Endothelial cell of umbilical vein (primary cell): Measurements from ENCODE around the gene CDK5. TPM values are rescaled to one million over a fixed set of nuclear protein-coding genes. Genes with fewer than 3 reads are reported as not detected.

ENCODE experiments used
- BruUV-seq: library from RNA; stranded (reverse); fragments of 400-500 nt; replicated peaks from 2 replicates; lab custom pipeline; 2021; lab: Mats Ljungman, UMichigan
- CTCF ChIA-PET: fragments of 300-600, 350-600 bp; sonication (Branson Sonifier 250); formaldehyde crosslinking; loops from one replicate; lab custom pipeline; 2021; ENCODE audit warnings: antibody characterized with exemption, inconsistent platforms; lab: Charles Lee
- POLR2A ChIA-PET: fragments of 300-600, 350-600 bp; sonication (Branson Sonifier 250); formaldehyde crosslinking; loops from one replicate; lab custom pipeline; 2021; ENCODE audit warnings: antibody characterized with exemption, inconsistent platforms; lab: Charles Lee
- DNase-seq: peaks from one replicate; pipeline ENCODE4 v3.0.0-alpha.2; 2011; ENCODE audit warnings: low read depth, low spot score
- FAIRE-seq: peaks from 2 replicates; lab custom pipeline; 2011; peaks lifted over from hg19 to GRCh38; lab: Jason Lieb, UNC
- H2AFZ ChIP-seq: 2 replicates; pipeline ENCODE4 v1.6.0; 2012; ENCODE audit warnings: low read depth, low read length, control low read depth, inconsistent platforms
- H3K27ac ChIP-seq: 2 replicates; pipeline ENCODE4 v1.5.1; 2011; ENCODE audit warnings: low read depth, mild to moderate bottlenecking, control low read depth, low read length, moderate library complexity; ENCODE audit not compliant: insufficient read depth
- H3K27me3 ChIP-seq, 2 experiments: 2 replicates each; pipeline versions ENCODE4 v1.6.0 to v1.6.1; 2011; ENCODE audit warnings: low read length in 2 of 2, mixed read lengths in 1 of 2; ENCODE audit not compliant: control insufficient read depth in 2 of 2, insufficient read depth in 2 of 2
- H3K36me3 ChIP-seq, 2 experiments: 2 replicates in 1 of 2; 3 replicates in 1 of 2; pipeline ENCODE4 v1.5.1; 2011; ENCODE audit warnings: low read length in 2 of 2, mild to moderate bottlenecking in 1 of 2, moderate library complexity in 1 of 2; ENCODE audit not compliant: control insufficient read depth in 2 of 2, insufficient read depth in 2 of 2; ENCODE audit errors: extremely low read depth in 1 of 2
- H3K4me1 ChIP-seq: 3 replicates; pipeline ENCODE4 v1.5.1; 2011; ENCODE audit warnings: mild to moderate bottlenecking, low read length; ENCODE audit not compliant: control insufficient read depth, insufficient read depth; ENCODE audit errors: extremely low read depth
- H3K4me2 ChIP-seq: 2 replicates; pipeline ENCODE4 v1.6.1; 2011; ENCODE audit warnings: low read length, control low read depth, mixed read lengths; ENCODE audit not compliant: insufficient read depth
- H3K4me3 ChIP-seq, 3 experiments: fragments of 200-600 bp in 1 of 3; sonication (generic), shearing (Covaris generic) in 1 of 3; replicated peaks in 1 of 3; 2 replicates each; pipeline ENCODE4 v1.5.1; 2011 to 2016; ENCODE audit warnings: control low read depth in 3 of 3, low read length in 3 of 3, mild to moderate bottlenecking in 2 of 3, inconsistent platforms in 1 of 3, low read depth in 1 of 3, moderate library complexity in 1 of 3; ENCODE audit not compliant: insufficient read depth in 1 of 3
- H3K79me2 ChIP-seq: 2 replicates; pipeline ENCODE4 v1.6.0; 2012; ENCODE audit warnings: low read length, inconsistent platforms; ENCODE audit not compliant: control insufficient read depth, insufficient read depth
- H3K9ac ChIP-seq: replicated peaks from 2 replicates; pipeline ENCODE3; 2011; ENCODE audit warnings: low read length, control low read depth; ENCODE audit not compliant: insufficient read depth; ENCODE audit errors: extremely low read depth
- H3K9me1 ChIP-seq: replicated peaks from 3 replicates; pipeline ENCODE4 v1.6.0; 2011; ENCODE audit warnings: mild to moderate bottlenecking, low read length; ENCODE audit not compliant: control insufficient read depth, insufficient read depth; ENCODE audit errors: extremely low read depth
- H3K9me3 ChIP-seq: replicated peaks from 2 replicates; pipeline ENCODE4 v1.5.1; 2012; ENCODE audit warnings: low read length, inconsistent platforms; ENCODE audit not compliant: control insufficient read depth, insufficient read depth
- H4K20me1 ChIP-seq: replicated peaks from 2 replicates; pipeline ENCODE3; 2011; ENCODE audit warnings: mild to moderate bottlenecking, low read length; ENCODE audit not compliant: control insufficient read depth, insufficient read depth; ENCODE audit errors: extremely low read depth
- EZH2 ChIP-seq: IDR thresholded peaks from 2 replicates; pipeline ENCODE4 v1.6.1; 2012; ENCODE audit warnings: borderline replicate concordance, low read depth, mild to moderate bottlenecking, moderate library complexity, low read length, inconsistent platforms; ENCODE audit not compliant: severe bottlenecking
- FOS ChIP-seq: IDR thresholded peaks from 2 replicates; pipeline ENCODE4 v1.6.1; 2011; ENCODE audit warnings: mild to moderate bottlenecking, low read length, moderate library complexity, borderline replicate concordance; ENCODE audit not compliant: insufficient read depth
- GATA2 ChIP-seq: IDR thresholded peaks from 2 replicates; pipeline ENCODE4 v1.7.0; 2011; ENCODE audit warnings: low read depth, mild to moderate bottlenecking, moderate library complexity, mixed read lengths, low read length; ENCODE audit not compliant: insufficient read length, insufficient read depth
- JUN ChIP-seq: IDR thresholded peaks from 2 replicates; pipeline ENCODE4 v1.6.1; 2011; ENCODE audit warnings: borderline replicate concordance, low read depth; ENCODE audit not compliant: insufficient read length, insufficient read depth
- MYC ChIP-seq: IDR thresholded peaks from one replicate; pipeline ENCODE4 v1.6.1; 2011; ENCODE audit warnings: mild to moderate bottlenecking, low read depth, low read length
- POLR2A ChIP-seq: IDR thresholded peaks from 2 replicates; pipeline ENCODE4 v1.6.1; 2012; ENCODE audit warnings: low read depth, mild to moderate bottlenecking, control low read depth, low read length
- POLR2AphosphoS5 ChIP-seq: IDR thresholded peaks from 2 replicates; pipeline ENCODE4 v1.6.1; 2012; ENCODE audit warnings: low read depth, mild to moderate bottlenecking, control low read depth, low read length, moderate library complexity; ENCODE audit not compliant: insufficient read depth
- dilution Hi-C: fragments of 300-500 bp; cut with MboI; formaldehyde crosslinking; loops from one replicate; pipeline ENCODE4 v1.15.0; 2019; ENCODE audit warnings: low sequenced_read_pairs; ENCODE audit not compliant: extremely low pct_ligation_motif_present
- intact Hi-C: fragments of 100-400 bp; cut with micrococcal nuclease; formaldehyde crosslinking; loops from one replicate; pipeline ENCODE4 v1.10.0; 2022
- polyA plus RNA-seq, 4 experiments: library from polyadenylated mRNA; depleted of rRNA in 3 of 4; stranded (reverse) in 3 of 4; unstranded in 1 of 4; fragments of >200 nt; gene quantifications; 2 replicates each; pipeline versions ENCODE4 v1.2.1 to v1.2.3, GENCODE V29; 2011 to 2012; ENCODE audit warnings: missing spikeins in 1 of 4
- total RNA-seq: library from RNA; stranded (reverse); gene quantifications from 2 replicates; pipeline ENCODE4 v1.2.3, GENCODE V29; 2021
- TF ChIP-seq, protein P1 (sequence below), 2 donors: IDR thresholded peaks; 1 replicate in 1 of 2; 2 replicates in 1 of 2; pipeline ENCODE4 v1.5.1; 2011; ENCODE audit warnings: low read length in 2 of 2, mild to moderate bottlenecking in 2 of 2, moderate library complexity in 2 of 2, control low read depth in 1 of 2, inconsistent platforms in 1 of 2, low read depth in 1 of 2; ENCODE audit not compliant: insufficient read depth in 1 of 2; ENCODE audit errors: extremely low read depth in 1 of 2
- TF ChIP-seq, protein P2 (sequence below): IDR thresholded peaks from 2 replicates; pipeline ENCODE4 v1.6.1; 2011; ENCODE audit not compliant: insufficient read depth, insufficient read length

Gene CDK5
- total and polyA plus RNA-seq, 2 donors (not counting 3 experiments of a cell fraction or from before 2014, with no cell fraction given): 16.5 to 38.3 TPM

DNA sequence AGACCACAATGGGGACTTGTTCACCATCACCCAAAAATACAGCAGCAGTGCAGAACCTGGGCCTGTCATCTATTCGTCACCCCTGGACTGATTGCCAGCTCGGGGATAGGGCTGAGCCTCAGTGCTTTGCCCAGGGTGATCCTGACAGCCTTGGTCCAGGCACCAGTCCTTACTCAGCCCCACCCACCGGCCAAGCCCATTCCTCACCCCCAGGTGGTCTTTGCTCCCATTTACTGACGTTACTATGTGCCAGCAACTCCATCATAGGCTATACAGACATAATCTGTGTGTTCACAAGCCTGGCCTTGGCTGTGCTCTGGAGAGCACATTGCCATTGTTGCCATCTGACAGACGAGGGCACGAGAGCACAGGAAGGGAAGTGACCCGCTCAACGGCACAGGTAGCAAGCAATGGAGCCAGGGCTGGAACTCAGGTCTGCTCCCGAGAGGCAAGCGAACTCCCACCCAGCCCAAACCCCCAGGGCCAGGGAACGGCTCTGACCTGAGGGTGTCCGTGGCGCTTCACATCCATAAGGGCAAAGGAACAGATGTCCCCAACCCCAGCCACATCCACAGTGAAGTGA is 40.2 kb downstream of the CDK5 start:
- Histone ChIP-seq H4K20me1 (no peaks in the 10 kb centered on the region), H3K9me3 (no peaks in the 10 kb centered on the region), H3K79me2 (no peaks in the 10 kb centered on the region), H3K9me1 (no peaks in the 10 kb centered on the region), H3K9ac (no peak overlapping the region), H3K27ac (no peak overlapping the region), H3K36me3 (peaks cover 0 to 16% of the 10 kb centered on the region in 2 experiments), H2AFZ (no peak overlapping the region), H3K27me3 (peaks cover 12 to 14% of the 10 kb centered on the region in 2 experiments), H3K4me2 (no peak overlapping the region), H3K4me3 (no peak overlapping the region), H3K4me1 (peaks cover 10% of the 10 kb centered on the region)
- BruUV-seq: no TSS peak
- CTCF ChIA-PET: interaction anchor here (1.0 to 8.8 kb wide), 16 partner anchors 9 to 148 kb away, joined by 3 to 107 read pairs (median 8); partner anchors contain the start of gene ABCB8
- TF ChIP-seq EZH2 (no peak), POLR2A (no peak), JUN (no peak), MYC (no peak), GATA2 (no peak), FOS (no peak), POLR2AphosphoS5 (no peak)
- TF ChIP-seq, protein P1, sequence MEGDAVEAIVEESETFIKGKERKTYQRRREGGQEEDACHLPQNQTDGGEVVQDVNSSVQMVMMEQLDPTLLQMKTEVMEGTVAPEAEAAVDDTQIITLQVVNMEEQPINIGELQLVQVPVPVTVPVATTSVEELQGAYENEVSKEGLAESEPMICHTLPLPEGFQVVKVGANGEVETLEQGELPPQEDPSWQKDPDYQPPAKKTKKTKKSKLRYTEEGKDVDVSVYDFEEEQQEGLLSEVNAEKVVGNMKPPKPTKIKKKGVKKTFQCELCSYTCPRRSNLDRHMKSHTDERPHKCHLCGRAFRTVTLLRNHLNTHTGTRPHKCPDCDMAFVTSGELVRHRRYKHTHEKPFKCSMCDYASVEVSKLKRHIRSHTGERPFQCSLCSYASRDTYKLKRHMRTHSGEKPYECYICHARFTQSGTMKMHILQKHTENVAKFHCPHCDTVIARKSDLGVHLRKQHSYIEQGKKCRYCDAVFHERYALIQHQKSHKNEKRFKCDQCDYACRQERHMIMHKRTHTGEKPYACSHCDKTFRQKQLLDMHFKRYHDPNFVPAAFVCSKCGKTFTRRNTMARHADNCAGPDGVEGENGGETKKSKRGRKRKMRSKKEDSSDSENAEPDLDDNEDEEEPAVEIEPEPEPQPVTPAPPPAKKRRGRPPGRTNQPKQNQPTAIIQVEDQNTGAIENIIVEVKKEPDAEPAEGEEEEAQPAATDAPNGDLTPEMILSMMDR (IDR thresholded peaks at IDR 0.05; ENCODE audit: extremely low read depth in 1 of 2, insufficient read depth in 1 of 2, low read depth in 1 of 2, low read length in 2 of 2): no peak
- TF ChIP-seq, protein P2, sequence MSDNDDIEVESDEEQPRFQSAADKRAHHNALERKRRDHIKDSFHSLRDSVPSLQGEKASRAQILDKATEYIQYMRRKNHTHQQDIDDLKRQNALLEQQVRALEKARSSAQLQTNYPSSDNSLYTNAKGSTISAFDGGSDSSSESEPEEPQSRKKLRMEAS: no peak
- FAIRE-seq (no peak), DNase-seq (no peak)
- POLR2A ChIA-PET: no interaction called here
- intact Hi-C loops: no loop called here
- dilution Hi-C loops: no loop called here
